ENCODE results near the gene TM4SF20. TPM values are rescaled to one million over a fixed set of nuclear protein-coding genes. Genes with fewer than 3 reads are reported as not detected.

Gene TM4SF20
- polyA plus RNA-seq, 3 donors: not detected

DNA sequence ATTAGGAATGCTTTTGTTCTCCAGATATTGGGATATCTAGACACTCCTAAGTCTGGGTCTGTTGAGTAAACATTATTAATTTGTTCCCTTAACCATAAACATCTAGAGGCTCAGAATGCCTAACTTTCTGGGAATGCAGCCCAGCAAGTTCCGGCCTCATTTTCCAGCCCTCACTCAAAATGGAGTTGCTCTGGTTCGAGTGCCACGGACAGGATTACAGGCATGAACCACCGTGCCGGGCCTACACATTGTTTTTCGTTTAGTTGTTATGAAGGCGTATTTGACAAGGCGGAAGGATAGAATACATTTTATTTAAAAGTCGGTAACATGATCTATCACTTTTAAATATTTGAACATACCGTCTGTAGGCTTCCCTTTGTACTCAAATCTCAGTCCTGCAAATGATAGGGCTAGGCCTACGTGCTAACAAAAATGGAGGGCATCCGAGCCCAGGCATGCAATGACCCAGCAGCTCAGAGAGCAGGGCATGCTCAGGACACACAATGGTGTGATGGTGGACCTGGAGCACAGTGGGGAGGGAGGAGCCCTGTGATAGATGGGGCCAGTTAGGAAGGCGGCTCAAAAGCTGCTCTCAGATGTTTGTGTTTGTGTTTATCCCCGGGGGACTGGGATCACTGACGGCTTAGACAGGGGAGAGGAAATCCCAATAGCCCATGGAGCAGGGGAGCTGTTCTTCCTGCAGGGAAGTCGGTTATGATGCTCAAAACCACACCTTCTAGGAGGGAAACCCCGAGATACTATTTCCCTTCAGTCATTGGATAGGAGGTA lies 11.6 kb upstream of the TM4SF20 start:
- Mint-ChIP-seq H3K4me3 (no peak overlapping the region), H3K36me3 (peaks cover 0 to 2% of the 10 kb centered on the region in 2 donors), H3K27me3 (ENCODE audit: low read depth in 3 of 3) (peaks cover 2 to 7% (median 3%) of the 10 kb centered on the region in 3 donors), H3K4me1 (peaks cover 37% of the 10 kb centered on the region), H3K9me3 (peaks cover 0 to 2% (median 0%) of the 10 kb centered on the region in 7 donors), H3K27ac (no peak overlapping the region)
- no peaks in the 10 kb centered on the region for H3K27me3 ChIP-seq (ENCODE audit: control insufficient read depth in 2 of 2, insufficient read depth in 2 of 2, low read length in 2 of 2)
- intact Hi-C loops (cut with micrococcal nuclease): no loop called here
- no peaks in the 10 kb centered on the region for H3K79me2 ChIP-seq (ENCODE audit: insufficient read depth, low read length)
- 92% methylated on average over 9 of the region's 17 CpGs for WGBS (ENCODE audit: insufficient coverage)
- H3K27ac ChIP-seq (ENCODE audit: low read depth in 1 of 2, low read length in 2 of 2): no peak overlapping the region
- H3K4me3 ChIP-seq (replicated peaks in 1 of 3; ENCODE audit: low read depth in 2 of 3, low read length in 3 of 3): no peak overlapping the region
- H3K4me2 ChIP-seq (replicated peaks; ENCODE audit: extremely low read depth, low read length, poor library complexity, severe bottlenecking): no peak overlapping the region
- H3K36me3 ChIP-seq (replicated peaks in 1 of 2; ENCODE audit: control insufficient read depth in 1 of 2, insufficient read depth in 2 of 2, low read length in 2 of 2): no peaks in the 10 kb centered on the region
- DNase-seq: no peak
- H3K4me1 ChIP-seq (ENCODE audit: control insufficient read depth in 1 of 2, insufficient read depth in 2 of 2, low read length in 2 of 2): peaks cover 14 to 19% of the 10 kb centered on the region in 2 donors
- no peaks in the 10 kb centered on the region for H3K9me3 ChIP-seq (replicated peaks in 1 of 2; ENCODE audit: control insufficient read depth in 1 of 2, insufficient read depth in 1 of 2, low read length in 2 of 2)
- no peak overlapping the region for H2AFZ ChIP-seq (ENCODE audit: insufficient read depth, low read depth, low read length, poor library complexity, severe bottlenecking)
- H4K20me1 ChIP-seq (ENCODE audit: insufficient read depth, low read length): no peaks in the 10 kb centered on the region
- no peak for TF ChIP-seq CTCF (IDR thresholded peaks at IDR 0.05)
- no peak overlapping the region for H3K9ac ChIP-seq (ENCODE audit: insufficient read depth, low read length, poor library complexity, severe bottlenecking)

DNA sequence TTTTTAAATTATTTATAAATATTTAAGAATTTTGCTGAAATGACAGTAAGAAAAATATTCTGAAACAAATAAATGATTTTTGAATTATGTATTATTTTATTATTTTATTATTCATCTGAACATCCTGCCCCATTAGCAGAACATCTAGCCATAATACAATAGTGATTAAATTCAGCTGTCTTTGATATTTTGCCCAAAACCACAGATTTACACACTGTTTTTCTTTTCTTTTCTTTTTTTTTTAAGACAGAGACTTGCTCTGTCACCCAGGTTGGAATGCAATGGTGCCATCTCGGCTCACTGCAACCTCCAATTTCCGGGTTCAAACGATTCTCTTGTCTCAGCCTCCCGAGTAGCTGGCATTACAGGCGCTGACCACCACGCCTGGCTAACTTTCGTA lies 10.6 kb upstream of the TM4SF20 start:
- H2AFZ ChIP-seq (ENCODE audit: insufficient read depth, low read depth, low read length, poor library complexity, severe bottlenecking): no peak overlapping the region
- no peaks in the 10 kb centered on the region for H3K9me3 ChIP-seq (replicated peaks in 1 of 2; ENCODE audit: control insufficient read depth in 1 of 2, insufficient read depth in 1 of 2, low read length in 2 of 2)
- Mint-ChIP-seq H3K4me1 (peaks cover 37% of the 10 kb centered on the region), H3K4me3 (no peak overlapping the region), H3K9me3 (peaks cover 0 to 2% (median 0%) of the 10 kb centered on the region in 7 donors), H3K27ac (peak overlapping the region in 2 of 7 donors; percentile 61 to 71), H3K36me3 (peaks cover 0 to 2% of the 10 kb centered on the region in 2 donors), H3K27me3 (ENCODE audit: low read depth in 3 of 3) (peaks cover 2 to 7% (median 3%) of the 10 kb centered on the region in 3 donors)
- H3K9ac ChIP-seq (ENCODE audit: insufficient read depth, low read length, poor library complexity, severe bottlenecking): no peak overlapping the region
- 100% methylated on average over 7 of the region's 7 CpGs for WGBS (ENCODE audit: insufficient coverage)
- no peaks in the 10 kb centered on the region for H3K27me3 ChIP-seq (ENCODE audit: control insufficient read depth in 2 of 2, insufficient read depth in 2 of 2, low read length in 2 of 2)
- no peak for DNase-seq
- intact Hi-C loops (cut with micrococcal nuclease): no loop called here
- H3K27ac ChIP-seq (ENCODE audit: low read depth in 1 of 2, low read length in 2 of 2): no peak overlapping the region
- H3K4me3 ChIP-seq (replicated peaks in 1 of 3; ENCODE audit: low read depth in 2 of 3, low read length in 3 of 3): no peak overlapping the region
- no peaks in the 10 kb centered on the region for H4K20me1 ChIP-seq (ENCODE audit: insufficient read depth, low read length)
- no peaks in the 10 kb centered on the region for H3K36me3 ChIP-seq (replicated peaks in 1 of 2; ENCODE audit: control insufficient read depth in 1 of 2, insufficient read depth in 2 of 2, low read length in 2 of 2)
- no peak for TF ChIP-seq CTCF (IDR thresholded peaks at IDR 0.05)
- peaks cover 23 to 24% of the 10 kb centered on the region in 2 donors for H3K4me1 ChIP-seq (ENCODE audit: control insufficient read depth in 1 of 2, insufficient read depth in 2 of 2, low read length in 2 of 2)
- no peaks in the 10 kb centered on the region for H3K79me2 ChIP-seq (ENCODE audit: insufficient read depth, low read length)
- no peak overlapping the region for H3K4me2 ChIP-seq (replicated peaks; ENCODE audit: extremely low read depth, low read length, poor library complexity, severe bottlenecking)
